ENCODE data around the gene PMVK.
"Not testable (repeated sequence)": the region's sequence is repeated elsewhere in the genome, so short reads cannot be mapped to it uniquely, and the experiment has no call there.

The PMVK gene

DNA sequence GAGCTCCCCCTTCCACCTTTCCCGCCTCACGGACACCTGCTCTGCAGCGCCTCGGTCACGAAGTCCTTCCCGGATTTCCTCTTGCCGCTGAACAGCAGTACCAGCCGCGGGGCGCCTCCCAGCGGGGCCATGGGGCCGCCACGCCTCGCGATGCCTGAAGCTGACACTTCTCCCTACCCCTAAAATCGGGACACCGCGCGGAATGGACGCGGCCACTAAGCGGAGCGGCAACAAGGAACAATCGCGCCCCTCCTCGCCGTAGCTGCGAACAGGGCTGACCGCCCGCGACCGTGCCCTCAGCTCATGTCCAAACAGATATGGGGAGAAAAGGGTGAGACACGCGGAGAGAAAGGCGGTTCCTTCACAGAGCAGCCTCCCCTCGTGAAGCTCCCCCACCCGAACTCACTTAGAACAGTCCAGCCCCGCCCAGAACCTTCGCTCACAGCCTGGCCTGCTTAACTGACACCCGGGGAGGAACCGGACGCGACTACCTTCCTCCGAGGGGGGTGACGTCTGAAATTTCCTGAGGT, at the start of gene PMVK:
Gene PMVK, minus strand, starts transcription at position 165 of the 530 bp plus-strand sequence. Its CDS starts 34 bp downstream, at position 131.
- DNase-seq (ENCODE audit: low read depth in 2 of 2), result peak; percentile 87 to 90

DNA sequence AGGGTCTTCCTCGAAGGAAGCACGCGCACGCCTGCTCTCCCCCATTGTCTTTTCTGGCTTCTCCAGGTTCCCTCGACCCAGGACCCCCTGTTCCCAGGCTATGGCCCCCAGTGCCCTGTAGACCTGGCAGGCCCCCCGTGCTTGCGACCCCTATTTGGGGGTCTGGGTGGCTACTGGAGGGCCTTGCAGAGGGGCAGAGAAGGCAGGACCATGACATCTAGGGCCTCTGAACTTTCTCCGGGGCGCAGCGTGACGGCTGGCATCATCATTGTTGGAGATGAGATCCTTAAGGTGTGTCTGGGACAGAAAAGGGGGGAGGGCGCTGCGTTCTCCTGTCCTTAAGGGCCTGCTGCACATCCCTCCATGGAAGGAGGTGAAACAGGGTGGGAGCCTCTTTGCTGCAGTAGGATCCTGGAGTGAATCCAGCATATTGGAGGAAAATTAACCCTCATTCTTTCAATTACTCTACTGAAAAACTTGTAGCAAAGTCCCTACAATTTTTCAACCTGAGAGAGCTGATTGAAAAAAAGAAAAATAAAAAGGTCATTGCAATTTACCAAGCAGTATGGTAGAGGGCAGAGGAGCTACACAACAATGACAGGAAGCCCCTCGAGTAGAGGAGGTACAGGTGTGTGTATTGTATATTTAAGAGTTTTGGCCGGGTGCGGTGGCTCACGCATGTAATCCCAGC, 47.4 kb upstream of the PMVK start:
- DNase-seq (ENCODE audit: low read depth in 2 of 2), result no peak

- DNase-seq (ENCODE audit: low read depth in 2 of 2), result peak; percentile 88 to 94
These were observed 46.6 kb upstream of the PMVK start, which contains the start of gene FLAD1 for GRCh38 chr1:154982897-154983648. Gene FLAD1 (plus strand): TSS chr1:154983344. CDS start chr1:154983695, 351 bp downstream.

DNA sequence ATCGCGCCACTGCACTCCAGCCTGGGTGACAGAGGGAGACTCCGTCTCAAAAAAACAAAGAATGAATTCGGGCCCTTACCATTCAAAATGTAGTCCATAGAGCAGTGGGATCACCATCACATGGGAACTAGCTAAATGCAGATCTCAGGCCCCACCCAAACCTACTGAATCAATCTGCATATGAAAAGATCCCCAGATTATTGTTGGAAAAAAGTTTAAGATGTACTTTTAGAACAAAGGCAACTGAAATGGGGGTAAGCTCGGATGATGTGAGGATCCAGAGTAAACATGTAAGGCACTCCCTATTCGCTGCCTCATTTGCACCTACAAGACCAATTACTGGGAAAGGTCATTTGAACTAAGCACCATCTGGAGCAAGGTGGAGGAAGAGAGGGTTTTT, 45.8 kb upstream of the PMVK start:
- no peak for DNase-seq (ENCODE audit: low read depth in 2 of 2)

GRCh38 chr1:154978360-154978759, 41.8 kb upstream of the PMVK start:
- no peak for DNase-seq (ENCODE audit: low read depth in 2 of 2)

GRCh38 chr1:154977762-154978161, 41.2 kb upstream of the PMVK start:
- not testable (repeated sequence) for DNase-seq (ENCODE audit: low read depth in 2 of 2)

GRCh38 chr1:154975409-154976059, 39.0 kb upstream of the PMVK start:
- DNase-seq (ENCODE audit: low read depth in 2 of 2), result peak; percentile 61 to 68

GRCh38 chr1:154974808-154975408, 38.4 kb upstream of the PMVK start:
- DNase-seq (ENCODE audit: low read depth in 2 of 2), result peak; percentile 89 to 90

DNA sequence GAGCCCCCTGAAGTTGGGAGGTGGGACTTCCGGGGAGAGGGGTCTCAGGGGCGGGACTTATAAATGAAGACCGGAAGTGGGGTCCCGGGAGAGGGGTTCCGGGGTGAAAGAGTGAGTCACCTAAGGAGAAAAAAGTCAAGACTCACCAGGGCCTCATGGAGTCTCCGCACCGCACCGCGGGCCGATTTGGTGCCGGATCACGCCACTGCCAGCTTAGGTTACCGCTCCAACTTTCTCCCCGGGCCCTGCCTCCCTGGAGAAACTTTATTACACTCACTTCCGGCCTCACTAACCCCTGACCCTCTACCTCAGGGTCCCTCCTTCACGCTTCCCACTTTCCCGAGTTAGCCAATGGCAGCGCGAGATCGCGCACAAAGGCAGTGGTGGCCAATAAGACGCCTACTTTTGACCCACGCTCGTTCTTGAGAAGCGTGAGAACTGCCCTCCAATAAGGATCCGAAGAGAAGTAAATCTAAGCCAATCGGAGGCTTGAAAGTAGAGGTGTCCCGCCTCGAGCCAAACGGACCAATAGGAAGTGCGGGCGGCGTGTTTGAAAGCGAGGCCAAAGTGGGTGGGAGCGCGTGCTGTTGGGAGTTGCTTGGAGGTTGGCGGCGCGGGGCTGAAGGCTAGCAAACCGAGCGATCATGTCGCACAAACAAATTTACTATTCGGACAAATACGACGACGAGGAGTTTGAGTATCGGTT, 37.7 kb upstream of the PMVK start, which contains the start of gene CKS1B:
Gene CKS1B, plus strand, starts transcription at position 580 of the 706 bp plus-strand sequence. Its CDS starts 65 bp downstream, at position 645.
- peak; percentile 83 to 94 for DNase-seq (ENCODE audit: low read depth in 2 of 2)

- DNase-seq (ENCODE audit: low read depth in 2 of 2), result peak; percentile 90 to 95
These were observed 37.0 kb upstream of the PMVK start for GRCh38 chr1:154973344-154974101.

- DNase-seq (ENCODE audit: low read depth in 2 of 2), result no peak
These were observed 36.2 kb upstream of the PMVK start for GRCh38 chr1:154972517-154973343.

GRCh38 chr1:154972213-154972516, 35.6 kb upstream of the PMVK start:
- DNase-seq (ENCODE audit: low read depth in 2 of 2), result no peak

DNA sequence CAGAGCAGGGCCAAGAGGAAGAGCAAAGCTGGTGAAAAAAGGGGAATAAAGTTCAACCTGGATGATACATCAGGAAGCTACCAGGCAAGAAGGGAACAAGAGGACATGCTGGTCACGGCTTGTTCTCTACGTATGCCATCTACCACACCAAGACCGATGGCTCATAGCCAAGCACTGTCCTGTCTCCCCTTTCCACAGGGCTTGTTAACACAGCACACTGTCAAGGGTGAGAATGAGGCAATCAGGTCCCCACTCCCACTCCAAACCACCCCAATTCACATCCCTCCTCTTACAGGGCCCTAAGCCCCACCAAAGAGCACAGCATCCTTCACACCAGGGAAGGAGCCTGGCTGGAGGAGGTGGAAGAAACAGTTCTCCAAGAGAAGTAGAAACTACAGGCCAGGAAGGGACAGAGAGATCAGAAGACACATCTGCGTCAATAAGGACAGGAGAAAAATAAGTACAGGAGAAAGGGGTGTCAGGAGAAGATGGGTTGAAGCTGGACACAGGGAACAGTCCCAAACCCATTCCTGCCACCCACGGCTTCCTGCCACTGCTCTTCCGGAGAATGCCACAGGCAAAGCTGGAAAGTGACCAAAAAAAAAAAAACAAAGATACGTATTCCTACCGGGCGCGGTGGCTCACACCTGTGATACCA, 35.0 kb upstream of the PMVK start:
- DNase-seq (ENCODE audit: low read depth in 2 of 2), result no peak

- no peak for DNase-seq (ENCODE audit: low read depth in 2 of 2)
These were observed 34.3 kb upstream of the PMVK start, which contains the start of gene SHC1 for GRCh38 chr1:154970631-154971340. Gene SHC1 (minus strand): TSS chr1:154970747. CDS start chr1:154970526, 221 bp downstream.

GRCh38 chr1:154969860-154970452, 33.4 kb upstream of the PMVK start:
- DNase-seq (ENCODE audit: low read depth in 2 of 2), result no peak

DNA sequence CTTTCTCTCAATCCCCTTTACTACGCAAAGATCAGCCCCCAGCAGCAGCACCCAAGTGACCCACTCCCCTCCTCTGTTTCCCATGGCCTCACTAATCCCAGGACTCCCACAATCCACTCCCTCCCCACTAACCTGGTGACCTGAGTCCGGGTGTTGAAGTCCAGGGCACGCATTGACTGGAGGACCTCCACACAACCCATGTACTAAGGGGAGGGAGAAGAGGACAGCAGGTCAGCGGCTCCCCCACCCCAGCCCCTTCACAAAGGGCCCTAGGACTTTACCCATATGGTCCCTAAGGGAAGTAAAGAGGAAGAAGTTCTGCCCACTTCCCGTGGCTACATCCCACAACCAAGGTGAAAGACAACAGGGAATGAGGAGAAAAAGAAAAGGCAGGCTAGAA, 32.7 kb upstream of the PMVK start:
- no peak for DNase-seq (ENCODE audit: low read depth in 2 of 2)

DNA sequence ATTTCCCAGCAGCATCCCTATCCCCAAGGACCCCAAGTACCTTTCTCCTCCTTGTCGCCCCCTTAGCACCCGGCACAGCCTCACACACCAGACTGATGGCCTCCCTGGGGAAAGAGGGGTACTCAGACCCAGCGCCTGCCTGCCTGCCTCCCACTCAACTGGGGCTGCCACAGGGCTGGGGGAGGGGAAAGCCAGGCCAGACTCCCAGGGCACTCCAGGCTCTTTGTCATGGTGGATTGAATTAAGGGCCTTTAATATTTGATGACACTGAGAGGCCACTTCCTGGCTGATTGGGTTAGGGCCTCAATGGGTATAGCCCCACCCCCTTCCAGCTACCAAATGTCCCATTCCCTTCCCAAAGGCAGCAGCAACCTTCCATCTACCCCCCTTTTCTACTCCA, 32.2 kb upstream of the PMVK start:
- no peak for DNase-seq (ENCODE audit: low read depth in 2 of 2)

Data from stimulated activated CD8-positive, alpha-beta memory T cell treated with anti-CD3 and anti-CD28 coated beads, Interleukin-2, amount 100 ng/mL, for 48 hours (primary cell).